Activated T-cell treated with anti-CD3 and anti-CD28 coated beads, Interleukin-2, amount 50 U/mL, for 72 hours (primary cell): ENCODE data around the gene TCAIM. TPM values are rescaled to one million over a fixed set of nuclear protein-coding genes. Genes with fewer than 3 reads are reported as not detected.

Experiments used
- ATAC-seq, 2 donors: fragments of 150-1000 bp; cut with Tn5 transposase; replicated peaks in 1 of 2; 2 replicates each; pipeline ENCODE4 v1.10.0; 2021; ENCODE audit warnings: moderate library complexity in 2 of 2, mild to moderate bottlenecking in 1 of 2
- DNase-seq, 2 donors: peaks; one replicate each; pipeline ENCODE4 v3.0.0; 2021 to 2022; ENCODE audit warnings: mixed read lengths in 1 of 2
- H3K27ac Mint-ChIP-seq: one replicate; pipeline ENCODE4 v1.8.0; 2022; ENCODE audit warnings: mild to moderate bottlenecking, moderate library complexity, mixed read lengths
- H3K27me3 Mint-ChIP-seq: one replicate; pipeline ENCODE4 v1.8.0; 2022; ENCODE audit warnings: low read depth, mixed read lengths
- H3K36me3 Mint-ChIP-seq, 2 donors: one replicate each; pipeline ENCODE4 v1.8.0; 2022; ENCODE audit warnings: mixed read lengths in 2 of 2, mild to moderate bottlenecking in 1 of 2; ENCODE audit not compliant: insufficient read depth in 2 of 2
- H3K4me1 Mint-ChIP-seq: one replicate; pipeline ENCODE4 v1.8.0; 2022; ENCODE audit warnings: low read depth, mixed read lengths
- H3K4me3 Mint-ChIP-seq, 2 donors: one replicate each; pipeline ENCODE4 v1.8.0; 2022; ENCODE audit warnings: mild to moderate bottlenecking in 2 of 2, mixed read lengths in 2 of 2, moderate library complexity in 2 of 2
- H3K9me3 Mint-ChIP-seq, 2 donors: one replicate each; pipeline ENCODE4 v1.8.0; 2022; ENCODE audit warnings: mixed read lengths in 2 of 2
- total RNA-seq, 2 donors: library from RNA; stranded (reverse); gene quantifications; one replicate each; pipeline ENCODE4 v1.2.3, GENCODE V29; 2022

Gene TCAIM
- total RNA-seq, 2 donors from 2014 or later, result 23.4 to 25.3 TPM

DNA sequence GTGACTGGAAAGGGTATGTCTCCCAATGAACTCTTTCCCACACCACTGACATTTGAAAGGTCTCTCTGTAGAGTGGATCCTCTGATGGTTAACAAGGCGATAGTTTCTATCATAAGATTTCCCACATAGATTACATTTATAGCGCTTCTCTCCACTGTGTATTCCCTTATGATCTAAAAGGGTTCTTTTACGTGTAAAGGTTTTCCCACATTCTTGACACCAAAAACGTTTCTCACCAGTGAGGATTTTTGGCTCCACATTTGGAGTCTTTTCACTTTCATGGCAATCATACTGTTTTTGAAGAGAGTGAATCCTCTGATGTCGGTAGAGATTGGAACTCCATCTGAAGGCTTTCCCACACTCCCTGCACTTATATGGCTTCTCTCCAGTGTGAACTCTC, 108.4 kb downstream of the TCAIM start:
- no peak for DNase-seq
- H3K27ac Mint-ChIP-seq, result no peak overlapping the region
- H3K4me1 Mint-ChIP-seq, result peaks cover 36% of the 10 kb centered on the region
- no peaks in the 10 kb centered on the region for H3K27me3 Mint-ChIP-seq
- ATAC-seq, result no peak
- H3K9me3 Mint-ChIP-seq, result peaks cover 8 to 10% of the 10 kb centered on the region in 2 donors
- peaks cover 46 to 53% of the 10 kb centered on the region in 2 donors for H3K36me3 Mint-ChIP-seq
- no peak overlapping the region for H3K4me3 Mint-ChIP-seq

DNA sequence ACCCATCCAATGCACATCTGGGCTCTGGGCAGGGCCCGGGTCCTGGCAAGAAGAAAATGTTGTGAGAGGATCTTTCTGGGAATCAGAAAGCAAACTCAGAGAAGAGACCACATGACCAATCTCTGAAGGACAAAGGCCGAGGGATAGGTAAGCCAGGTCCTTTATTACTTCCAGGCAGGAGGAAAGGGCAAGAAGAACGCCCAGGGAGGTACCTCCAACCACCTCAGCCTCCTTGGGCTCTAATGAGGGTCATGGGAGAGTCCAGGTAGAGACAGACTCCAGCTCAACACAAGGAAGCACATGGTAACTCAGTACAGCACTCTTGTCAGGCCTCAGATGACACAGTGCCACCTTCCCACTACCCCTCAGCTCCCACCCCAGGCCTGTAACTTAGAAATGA, 112.9 kb downstream of the TCAIM start:
- H3K9me3 Mint-ChIP-seq, result peaks cover 7 to 10% of the 10 kb centered on the region in 2 donors
- H3K27me3 Mint-ChIP-seq, result no peaks in the 10 kb centered on the region
- H3K27ac Mint-ChIP-seq, result no peak overlapping the region
- DNase-seq, result no peak
- H3K4me3 Mint-ChIP-seq, result no peak overlapping the region
- peaks cover 35 to 50% of the 10 kb centered on the region in 2 donors for H3K36me3 Mint-ChIP-seq
- peaks cover 4% of the 10 kb centered on the region for H3K4me1 Mint-ChIP-seq
- ATAC-seq, result no peak

DNA sequence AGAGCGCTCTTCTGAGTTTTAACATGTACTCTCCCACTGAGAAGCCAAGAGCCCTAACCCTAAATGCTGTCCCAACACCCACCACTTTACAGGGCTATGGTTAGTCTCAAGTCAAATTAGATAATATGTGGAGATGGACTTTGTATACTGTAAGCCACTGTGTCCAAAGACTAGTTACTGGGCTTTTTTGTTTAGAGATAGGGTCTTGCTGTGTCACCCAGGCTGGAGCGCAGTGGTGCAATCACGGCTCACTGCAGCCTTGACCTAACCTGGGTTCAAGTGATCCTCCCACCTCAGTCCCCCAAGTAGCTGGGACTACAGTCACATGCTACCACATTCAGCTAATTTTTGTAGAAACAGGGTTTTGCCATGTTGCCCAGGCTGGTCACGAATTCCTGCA, 115.7 kb downstream of the TCAIM start:
- peaks cover 3% of the 10 kb centered on the region for H3K4me1 Mint-ChIP-seq
- DNase-seq, result no peak
- H3K27ac Mint-ChIP-seq, result no peak overlapping the region
- ATAC-seq, result no peak
- H3K9me3 Mint-ChIP-seq, result no peaks in the 10 kb centered on the region
- no peak overlapping the region for H3K4me3 Mint-ChIP-seq
- H3K27me3 Mint-ChIP-seq, result no peaks in the 10 kb centered on the region
- peaks cover 17 to 33% of the 10 kb centered on the region in 2 donors for H3K36me3 Mint-ChIP-seq

DNA sequence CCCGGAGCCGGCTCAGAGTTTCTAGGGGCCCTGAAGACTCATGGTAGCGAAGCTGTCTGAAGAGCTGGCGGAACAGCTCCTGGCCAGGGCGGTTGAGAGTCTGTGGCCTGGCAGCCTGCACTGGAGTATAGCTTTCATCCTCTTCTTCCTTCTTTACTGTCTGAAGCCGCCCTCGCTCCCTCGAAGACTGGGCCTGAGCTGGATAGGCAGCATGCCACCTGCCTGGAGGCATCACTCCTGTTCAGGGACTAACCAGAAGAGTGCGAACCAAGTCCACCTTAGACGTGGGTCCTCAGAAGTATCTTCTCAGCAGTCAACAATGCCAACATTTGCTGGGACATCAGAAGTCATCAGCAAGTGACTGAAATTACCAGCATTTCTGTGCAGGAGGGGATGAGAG, 116.8 kb downstream of the TCAIM start:
- Mint-ChIP-seq H3K27me3 (no peaks in the 10 kb centered on the region), H3K36me3 (peaks cover 16 to 32% of the 10 kb centered on the region in 2 donors), H3K4me1 (no peaks in the 10 kb centered on the region), H3K9me3 (peaks cover 3 to 5% of the 10 kb centered on the region in 2 donors), H3K4me3 (no peak overlapping the region), H3K27ac (no peak overlapping the region)
- DNase-seq (no peak), ATAC-seq (no peak)

Other genes starting within 250 kb of the TCAIM start
- not detected for gene TOPAZ1, start 96.9 kb upstream of the TCAIM start, total RNA-seq
- 10 to 100 TPM; 18.4 to 21.6 TPM for gene ZNF445, start 138.9 kb downstream of the TCAIM start, total RNA-seq
- gene ZKSCAN7, start 216.4 kb downstream of the TCAIM start, total RNA-seq, result 1 to 10 TPM; 2.8 to 4.9 TPM
- gene ZNF660, start 246.2 kb downstream of the TCAIM start, total RNA-seq, result 1 to 10 TPM in 1 of 2 donors, under 1 TPM in 1; 0.50 to 1.5 TPM